Head of caudate nucleus (tissue), 42 donors: ENCODE results near the gene C10orf90.

Source experiments
- DNase-seq, 42 donors: peaks; one replicate each; pipeline versions ENCODE4 v3.0.0 to v3.0.0-alpha.2; 2020 to 2021; ENCODE audit warnings: mixed read lengths in 7 of 42
- intact Hi-C: fragments of 100-400 bp; cut with DNase I; formaldehyde crosslinking; loops from one replicate; pipeline ENCODE4 v1.15.0; 2022

The C10orf90 gene

DNA sequence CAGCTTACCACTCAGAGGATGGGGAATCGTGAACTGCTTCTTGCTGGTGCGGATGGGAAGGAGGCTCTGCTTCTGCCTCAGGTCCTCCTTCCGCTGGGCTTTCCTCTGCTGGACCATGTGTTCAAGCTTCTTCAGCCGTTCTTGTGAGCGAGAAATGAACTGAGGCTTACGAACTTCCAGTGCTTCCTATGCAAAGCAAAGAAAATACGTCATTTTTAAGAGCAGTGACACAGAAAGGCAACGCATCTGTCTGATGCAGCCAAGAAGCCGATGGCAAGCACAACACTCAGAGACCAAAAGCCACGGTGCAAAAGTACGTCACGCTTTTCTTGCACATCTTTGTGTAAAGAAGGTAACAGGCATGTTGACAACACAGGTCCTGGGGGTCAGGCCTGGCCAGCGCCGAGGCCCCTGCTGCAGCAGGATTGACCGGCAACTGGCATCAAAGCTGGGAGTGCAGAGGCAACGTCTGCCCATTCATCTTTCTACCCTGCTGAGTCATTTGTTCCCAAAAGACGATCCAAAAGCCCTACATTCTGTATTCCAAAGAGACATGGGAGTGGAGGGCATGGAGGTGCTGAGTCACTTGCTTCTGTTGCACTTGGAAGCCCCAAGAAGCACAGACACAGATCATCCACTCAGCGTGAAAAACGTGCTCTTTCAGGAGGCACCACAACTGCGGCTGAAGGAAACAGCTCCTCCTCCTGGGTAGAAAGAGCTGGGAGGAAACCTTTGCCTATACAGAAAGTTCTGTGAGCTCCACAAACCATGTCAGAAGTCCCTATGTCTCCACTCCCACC lies 211.3 kb downstream of the C10orf90 start:
- peak in 7 of 42 donors; percentile 10 to 72 (median 29) for DNase-seq
- intact Hi-C loops: no loop called here

DNA sequence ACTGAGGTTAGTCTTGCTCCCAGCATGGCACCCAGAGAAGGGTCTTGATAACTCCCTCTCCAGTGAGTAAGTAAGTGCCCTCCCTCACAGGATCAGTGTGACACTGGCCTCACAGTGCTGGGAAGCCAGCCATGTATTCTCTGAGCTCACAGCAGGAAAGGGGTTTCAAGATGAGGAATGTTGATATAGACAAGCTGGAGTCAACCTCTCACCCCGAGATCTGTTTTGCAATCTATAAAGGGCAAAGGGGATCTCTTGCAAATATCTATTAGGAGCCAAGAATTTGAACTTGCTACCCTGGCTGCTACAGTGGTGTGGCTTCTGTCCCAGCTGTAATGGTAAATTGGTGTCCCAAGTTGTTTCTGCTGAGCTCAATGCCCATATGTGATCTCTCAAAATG lies 212.0 kb downstream of the C10orf90 start:
- peak in 2 of 42 donors; percentile 30 to 38 for DNase-seq
- intact Hi-C loops: no loop called here

DNA sequence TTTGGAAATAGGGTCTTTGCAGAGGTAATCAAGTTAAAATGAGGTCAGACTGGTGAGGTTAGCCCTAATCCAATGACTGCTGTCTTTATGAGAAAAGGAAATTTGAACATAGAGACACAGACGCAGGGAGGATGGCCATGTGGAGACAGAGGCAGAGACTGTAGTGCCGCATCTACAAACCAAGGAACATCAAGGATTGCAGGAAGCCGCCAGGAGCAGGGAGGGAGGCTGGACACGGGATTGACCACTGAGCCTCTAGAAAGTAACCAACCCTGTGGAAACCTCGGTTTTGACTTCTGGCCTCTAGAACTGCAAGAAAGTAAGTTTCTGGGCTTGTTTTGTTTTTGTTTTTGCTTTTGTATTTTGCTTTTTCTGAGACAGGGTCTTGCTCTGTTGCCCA lies 213.9 kb downstream of the C10orf90 start:
- intact Hi-C loops: no loop called here
- DNase-seq: peak in 1 of 42 donors; percentile 10

DNA sequence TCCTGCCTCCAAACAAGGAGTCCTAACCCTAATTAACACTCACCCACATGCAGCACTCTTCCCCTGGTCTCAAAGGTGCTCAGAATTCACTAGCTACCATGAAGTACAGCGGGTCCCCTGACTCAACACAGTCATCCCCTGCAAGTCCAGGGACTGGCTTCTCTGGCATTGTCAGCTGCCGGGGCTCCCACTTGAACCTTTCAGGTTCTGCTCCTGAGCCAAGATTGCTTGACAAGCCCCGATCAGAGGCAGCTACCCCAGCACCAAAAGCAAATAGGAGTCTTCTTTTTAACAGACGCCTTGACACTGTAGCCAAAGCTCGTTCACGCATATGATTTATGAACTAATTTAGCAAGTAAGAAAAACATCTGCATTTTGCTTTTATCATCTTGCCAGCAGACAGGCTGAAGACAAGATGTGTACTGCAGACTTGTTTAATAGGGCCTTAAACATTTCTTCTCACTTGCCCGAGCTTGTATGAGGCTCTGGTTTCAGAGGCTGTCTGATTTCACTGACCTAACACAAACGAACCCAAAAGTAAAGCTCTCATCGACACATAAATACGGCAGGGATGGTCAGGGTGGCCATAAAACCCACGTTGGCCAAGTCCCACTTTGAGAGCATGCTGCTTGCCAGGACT lies 214.6 kb downstream of the C10orf90 start:
- intact Hi-C loops: no loop called here
- DNase-seq: peak in 1 of 42 donors; percentile 35

DNA sequence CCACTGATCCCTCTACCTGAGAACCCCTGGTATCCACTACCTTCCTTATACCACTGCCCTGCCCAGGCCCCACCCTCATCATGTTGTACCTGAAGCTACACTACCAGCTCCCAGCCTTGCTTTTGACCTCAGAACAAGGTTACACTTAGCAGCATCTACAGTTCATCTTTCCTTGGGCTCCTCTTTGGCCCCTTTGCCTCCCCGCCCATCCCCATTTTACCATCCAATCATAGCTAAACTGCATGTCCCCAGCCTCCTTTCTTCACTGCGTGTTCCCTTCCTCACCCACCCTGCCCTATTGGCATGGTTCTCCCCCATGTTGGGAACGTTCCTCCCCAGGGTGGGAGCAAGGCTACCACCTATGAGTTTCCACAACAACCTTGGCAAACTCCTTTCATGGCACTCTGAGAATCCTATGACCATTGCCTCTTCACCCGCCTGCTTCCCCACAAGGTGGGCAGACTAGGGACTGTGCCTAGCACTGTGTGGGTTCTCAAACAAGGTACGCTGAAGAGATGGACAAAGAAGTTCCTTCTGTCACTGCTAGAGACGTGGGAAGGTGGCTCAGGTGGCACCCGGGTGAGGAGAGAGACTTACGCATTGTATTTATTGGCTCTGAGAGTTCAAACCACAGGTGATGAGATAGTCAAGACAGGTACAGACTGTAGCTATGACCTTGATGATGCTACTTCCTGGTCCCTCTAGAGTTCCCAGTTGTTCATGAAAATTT lies 215.3 kb downstream of the C10orf90 start:
- intact Hi-C loops: no loop called here

DNA sequence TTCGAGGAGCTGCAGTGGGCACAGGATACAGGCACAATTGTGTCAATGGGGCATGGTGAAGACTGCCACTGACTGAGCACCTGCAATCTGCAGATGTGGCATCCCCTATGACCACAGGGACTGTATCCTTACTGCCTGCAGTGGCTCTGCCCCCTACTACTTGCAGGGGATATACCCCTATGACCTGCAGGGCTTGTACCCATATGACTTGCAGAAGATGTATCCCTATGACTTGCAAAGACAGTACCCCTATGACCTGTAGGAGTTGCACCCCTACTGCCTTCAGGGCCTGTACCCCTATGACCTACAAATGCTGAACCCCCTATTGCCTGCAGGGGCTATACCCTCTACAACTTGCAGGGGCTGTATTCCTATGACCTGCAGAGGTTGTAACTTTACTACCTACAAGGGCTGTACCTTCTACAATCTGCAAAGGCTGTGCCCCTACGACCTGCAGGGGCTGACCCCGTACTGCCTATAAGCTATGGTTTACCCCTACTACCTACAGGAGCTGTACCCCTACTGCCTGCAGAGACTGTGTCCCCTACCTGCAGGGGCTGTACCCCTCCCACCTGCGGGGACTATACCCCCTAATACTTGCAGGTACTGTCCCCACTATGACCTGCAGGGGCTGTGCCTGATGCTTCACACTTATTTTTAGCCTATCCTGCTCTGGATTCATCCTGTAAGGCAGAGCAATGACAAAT lies 216.3 kb downstream of the C10orf90 start:
- intact Hi-C loops: no loop called here
- DNase-seq: peak in 1 of 42 donors; percentile 22

More for the DNA sequence above, 215.3 kb downstream of the C10orf90 start:
- DNase-seq: peak in 1 of 42 donors; percentile 17

DNA sequence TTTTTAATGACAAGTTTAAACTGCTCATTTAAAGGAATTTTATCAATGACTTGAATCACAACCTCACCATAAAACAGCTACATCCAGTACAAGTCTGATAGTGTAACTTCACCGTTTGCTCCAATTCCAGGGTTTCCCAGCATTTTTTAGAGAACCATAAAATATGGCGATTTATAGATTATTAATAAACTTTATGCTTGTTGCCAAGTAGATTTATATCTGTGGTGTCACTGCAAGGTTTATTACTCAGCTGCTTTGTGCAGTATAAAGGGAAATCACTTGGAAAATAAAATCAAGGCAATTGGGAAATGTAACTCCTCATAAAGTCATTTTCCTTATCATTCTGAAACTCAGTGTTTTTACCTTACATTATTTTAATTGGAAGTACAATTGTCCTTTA lies 218.2 kb downstream of the C10orf90 start:
- DNase-seq: no peak
- intact Hi-C loops: no loop called here

DNA sequence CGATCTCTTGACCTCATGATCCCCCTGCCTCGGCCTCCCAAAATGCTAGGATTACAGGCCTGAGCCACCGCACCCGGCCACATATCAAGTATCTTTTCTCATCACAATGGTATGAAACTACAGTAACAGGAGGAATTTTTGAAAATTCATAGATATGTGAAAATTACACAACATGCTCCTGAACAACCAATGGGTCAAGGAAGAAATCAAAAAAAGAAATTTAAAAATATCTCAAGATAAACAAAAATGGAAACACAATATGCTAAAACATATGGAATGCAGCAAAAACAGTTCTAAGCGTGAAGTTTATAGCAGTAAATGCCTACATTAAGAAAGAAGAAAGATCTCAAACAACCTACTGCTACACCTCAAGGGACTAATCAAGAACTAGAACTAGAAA lies 222.4 kb downstream of the C10orf90 start:
- intact Hi-C loops: no loop called here
- DNase-seq: no peak

DNA sequence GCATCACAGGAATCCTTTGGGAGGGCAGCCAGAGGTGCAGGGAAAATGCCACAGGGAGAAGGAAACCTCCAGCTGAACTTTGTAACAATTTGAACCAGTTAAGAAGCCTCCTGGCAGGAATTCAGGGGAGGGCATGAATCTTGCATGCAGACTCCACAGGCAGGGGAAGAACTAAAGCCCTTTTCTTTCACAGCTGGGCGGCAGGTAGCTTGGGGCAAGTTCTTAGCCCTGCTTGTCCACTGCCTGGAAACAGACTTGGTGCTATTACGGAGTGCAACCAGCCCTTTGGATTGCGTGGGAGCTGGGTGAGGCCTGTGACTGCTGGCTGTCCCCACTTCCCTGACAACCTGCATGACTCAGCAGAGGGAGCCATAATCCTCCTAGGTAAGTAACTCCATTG lies 230.6 kb downstream of the C10orf90 start:
- intact Hi-C loops: no loop called here
- DNase-seq: no peak

DNA sequence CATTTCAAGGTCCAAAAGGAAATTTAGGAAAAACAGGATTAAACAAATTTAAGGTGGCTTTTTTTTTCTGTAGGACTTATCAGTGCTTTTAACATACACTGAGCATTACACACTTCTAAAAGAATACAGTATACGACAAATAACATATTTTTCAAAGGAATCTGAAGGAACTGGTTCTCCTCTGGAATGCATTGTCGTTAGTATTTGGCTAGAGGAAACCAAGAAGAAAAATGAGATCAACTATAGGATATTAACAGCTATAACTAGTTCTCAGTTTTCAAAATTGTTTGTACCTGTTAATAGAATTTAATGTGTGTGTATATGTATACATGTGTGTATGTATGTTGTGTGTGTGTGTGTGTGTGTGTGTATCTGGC lies 232.1 kb downstream of the C10orf90 start:
- intact Hi-C loops: no loop called here
- DNase-seq: no peak

DNA sequence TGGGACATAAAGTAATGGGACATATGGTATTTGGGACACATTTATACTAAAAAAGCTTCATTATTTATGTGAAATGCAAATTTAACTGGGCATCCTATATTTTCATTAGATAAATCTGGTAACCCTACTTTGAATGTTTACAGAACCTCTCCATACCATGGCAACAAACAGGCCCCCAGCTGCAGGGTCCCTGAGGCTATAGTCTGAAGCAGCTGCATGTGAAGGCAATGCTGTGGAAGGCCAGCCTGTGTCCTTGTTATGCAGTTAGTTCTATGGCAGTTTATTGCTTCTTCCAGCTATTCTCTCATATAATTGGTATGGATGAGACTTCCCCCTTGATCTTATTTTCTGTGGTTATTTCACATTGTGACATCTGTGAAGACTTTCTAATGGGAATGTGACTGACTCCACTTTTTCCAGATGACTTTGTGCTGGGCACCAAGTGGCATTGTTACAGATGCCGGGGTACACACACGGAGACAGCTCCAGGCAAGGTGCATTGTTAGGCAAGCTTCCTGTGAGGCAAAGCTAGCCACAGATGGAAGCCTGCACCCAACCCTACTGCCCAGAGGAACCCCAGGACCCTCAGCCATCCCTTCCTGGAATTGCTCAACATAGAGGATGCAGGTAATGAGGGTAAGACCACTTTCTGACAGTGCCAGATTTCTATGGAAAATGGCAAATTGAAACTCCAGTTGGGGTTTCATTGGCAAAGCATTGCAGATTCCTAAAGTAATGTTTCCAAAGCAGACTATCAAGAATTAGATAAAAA lies 232.7 kb downstream of the C10orf90 start:
- intact Hi-C loops: no loop called here
- no peak for DNase-seq

DNA sequence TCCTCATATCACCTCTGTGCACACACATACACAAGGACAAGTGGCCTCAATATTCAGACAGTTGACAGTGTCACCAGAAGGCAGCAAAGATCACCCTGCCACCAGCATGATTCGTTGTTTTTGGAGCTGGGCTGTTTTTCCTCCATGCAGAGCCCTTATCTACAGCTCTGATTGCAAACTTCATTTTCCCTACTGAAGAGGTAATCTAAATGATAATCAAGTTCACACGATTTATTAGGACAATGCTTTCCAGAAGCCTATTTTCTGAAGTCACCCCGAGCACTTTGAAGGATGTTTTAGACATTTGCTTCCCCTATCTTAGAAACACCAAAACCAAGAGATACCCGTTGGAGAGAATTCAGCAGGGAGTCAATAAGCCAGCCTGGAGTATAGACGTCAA lies 236.3 kb downstream of the C10orf90 start:
- DNase-seq: no peak
- intact Hi-C loops: no loop called here

DNA sequence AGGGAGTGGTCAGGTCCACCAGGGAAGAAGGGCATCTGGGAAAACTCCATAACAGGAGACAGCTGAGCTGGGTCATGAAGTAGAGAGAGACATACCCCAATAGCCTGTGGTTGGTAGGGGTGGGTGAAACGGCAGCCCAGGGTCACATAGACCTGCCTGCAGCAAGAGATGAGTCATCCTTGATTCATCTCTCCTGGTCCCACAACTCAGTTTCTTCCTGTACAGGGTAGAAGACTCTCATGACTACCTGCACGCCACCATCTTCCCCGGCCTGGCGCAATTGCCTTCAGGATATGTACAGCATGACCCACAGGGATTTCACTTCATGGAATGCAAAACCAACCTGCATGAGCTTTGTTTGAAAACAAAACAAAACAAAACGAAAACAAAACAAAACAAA lies 237.1 kb downstream of the C10orf90 start:
- intact Hi-C loops: no loop called here
- no peak for DNase-seq

DNA sequence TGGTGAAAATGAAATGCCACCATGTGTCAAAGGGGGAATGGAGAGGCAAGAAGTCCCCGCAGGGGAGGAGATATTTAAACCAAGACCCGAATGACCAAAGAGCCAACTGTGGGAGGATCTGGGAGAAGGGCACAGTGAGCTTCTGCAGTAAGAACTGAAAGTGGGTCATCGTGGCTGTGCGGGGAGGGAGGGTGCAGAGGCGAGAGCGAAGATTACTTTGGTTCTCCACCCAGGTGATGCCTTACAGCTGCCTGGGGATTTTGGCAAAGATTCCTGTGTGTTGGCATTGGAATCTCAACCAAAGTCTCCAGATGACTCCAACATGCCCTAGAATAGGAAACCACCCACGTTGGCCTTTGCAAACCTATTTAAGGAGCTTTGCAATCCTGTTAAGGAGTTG lies 238.0 kb downstream of the C10orf90 start:
- intact Hi-C loops: no loop called here
- no peak for DNase-seq

DNA sequence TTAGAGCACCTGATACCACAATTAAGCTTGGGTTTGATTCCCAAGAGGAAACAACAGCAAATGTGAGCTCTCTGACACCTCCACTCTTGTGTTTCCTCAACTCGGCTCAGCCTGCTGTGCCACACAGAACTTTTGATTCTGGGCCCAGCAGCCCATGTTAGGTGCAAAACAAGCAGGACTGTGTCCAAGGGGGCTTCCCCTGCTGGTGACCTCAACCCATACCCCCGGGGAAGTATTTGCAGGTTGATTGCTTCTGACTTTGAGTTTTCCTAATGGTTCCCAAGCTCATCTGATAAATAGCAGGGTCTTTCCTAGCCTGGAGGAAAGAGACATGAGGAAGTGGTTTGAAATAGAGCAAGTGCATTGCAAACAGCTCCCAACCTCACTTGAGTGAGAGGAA lies 238.7 kb downstream of the C10orf90 start:
- intact Hi-C loops: no loop called here

DNA sequence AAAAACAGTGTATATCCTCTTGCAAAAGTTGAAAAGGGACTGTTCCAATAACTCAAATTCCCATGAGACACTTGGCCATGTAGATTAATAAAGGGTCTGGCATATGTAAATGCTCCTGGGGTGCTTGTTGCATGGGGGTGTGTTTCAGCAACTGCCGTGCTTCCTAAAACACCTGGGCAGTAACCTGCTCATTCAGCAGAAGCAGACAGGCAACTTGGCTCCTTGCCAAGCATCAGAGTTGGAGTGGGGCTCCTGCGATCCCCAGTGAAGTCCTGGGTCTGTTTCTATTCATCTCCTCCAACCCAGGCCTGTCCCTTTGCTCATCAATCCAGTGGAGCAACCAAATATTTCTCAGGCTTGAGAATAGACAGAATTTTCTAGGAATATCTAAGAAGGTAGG lies 240.0 kb downstream of the C10orf90 start:
- intact Hi-C loops: no loop called here
- DNase-seq: no peak

More for the DNA sequence above, 238.7 kb downstream of the C10orf90 start:
- no peak for DNase-seq

DNA sequence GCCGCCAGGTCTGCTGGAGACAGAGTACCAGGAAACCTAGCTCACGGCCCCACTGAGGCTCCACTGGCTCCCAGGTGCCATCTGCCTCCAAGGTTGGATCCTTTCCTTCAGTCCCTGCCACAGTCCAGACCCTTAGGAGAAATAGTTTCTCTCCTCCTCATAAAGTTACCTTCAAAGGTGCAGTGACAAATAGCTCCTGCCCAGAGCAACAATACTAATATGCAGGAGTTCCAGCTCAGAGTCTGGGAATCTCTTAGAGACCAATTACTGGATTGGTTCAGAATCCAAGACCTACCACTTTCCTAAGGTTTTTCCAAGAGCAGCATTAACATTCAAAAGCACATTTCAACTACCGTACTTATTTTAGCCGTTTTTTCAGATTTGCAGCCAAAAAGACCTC lies 241.2 kb downstream of the C10orf90 start:
- intact Hi-C loops: no loop called here

DNA sequence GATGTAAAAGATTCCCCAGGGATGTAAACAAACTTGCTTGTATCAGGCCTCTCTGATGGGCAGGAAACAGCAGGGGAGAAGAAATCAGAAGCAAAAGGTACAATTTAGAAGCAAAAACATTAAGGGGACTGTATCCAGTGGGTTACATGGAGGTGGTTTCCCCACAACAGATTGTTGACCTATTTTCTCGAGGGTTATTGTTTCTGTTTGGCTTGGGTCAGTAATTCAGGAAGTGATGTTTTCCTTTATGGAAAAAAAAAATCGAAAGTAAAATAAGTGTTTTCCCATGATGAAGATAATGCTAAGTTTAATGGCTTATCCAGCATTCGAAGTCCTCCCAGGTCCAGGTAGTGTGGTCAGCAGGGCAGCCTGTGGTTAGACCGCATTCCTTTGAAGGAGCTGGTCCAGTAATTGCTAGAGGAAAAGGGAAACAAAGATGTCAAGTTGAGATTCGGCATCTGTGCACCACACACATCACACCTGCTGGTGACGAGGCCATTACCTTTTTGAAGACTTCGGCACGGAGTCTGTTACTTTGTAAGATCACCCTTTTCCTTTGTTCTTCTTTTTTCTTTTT lies 244.9 kb downstream of the C10orf90 start:
- no peak for DNase-seq
- intact Hi-C loops: no loop called here

More for the DNA sequence above, 241.2 kb downstream of the C10orf90 start:
- DNase-seq: no peak
